H1 (cell line): ENCODE data around the gene KRTAP5-4. TPM values are rescaled to one million over a fixed set of nuclear protein-coding genes. Genes with fewer than 3 reads are reported as not detected.
A peak's percentile ranks its signal among the peaks of the same experiment; 100 is the strongest.

Source experiments
- BRCA1 ChIP-seq: IDR thresholded peaks from 2 replicates; pipeline ENCODE4 v1.6.1; 2012; ENCODE audit warnings: low read depth, low read length, improper control_type of control experiment
- CBX8 ChIP-seq: fragments of 300-800, 300-1000 bp; sonication (generic); IDR thresholded peaks from 2 replicates; pipeline ENCODE4 v1.7.1; 2016; ENCODE audit warnings: low read depth, low read length, borderline replicate concordance
- CTCF ChIP-seq, 3 experiments: IDR thresholded peaks; 1 replicate in 2 of 3; 2 replicates in 1 of 3; pipeline versions ENCODE4 v1.5.1 to v1.6.1; 2011; ENCODE audit warnings: low read length in 3 of 3, mild to moderate bottlenecking in 3 of 3, inconsistent platforms in 2 of 3, low read depth in 1 of 3, moderate library complexity in 1 of 3; ENCODE audit not compliant: insufficient read depth in 1 of 3; ENCODE audit errors: control extremely low read depth in 1 of 3
- E2F6 ChIP-seq: IDR thresholded peaks from 2 replicates; pipeline ENCODE4 v1.6.1; 2012; ENCODE audit warnings: inconsistent platforms
- HDAC6 ChIP-seq: IDR thresholded peaks from one replicate; pipeline ENCODE4 v1.7.1; 2012; ENCODE audit warnings: low read depth, mild to moderate bottlenecking, inconsistent platforms, low read length, moderate library complexity
- SIRT6 ChIP-seq: IDR thresholded peaks from one replicate; pipeline ENCODE4 v1.7.1; 2012; ENCODE audit warnings: low read length, inconsistent platforms
- SRF ChIP-seq: IDR thresholded peaks from 2 replicates; pipeline ENCODE4 v1.6.1; 2011; ENCODE audit warnings: mild to moderate bottlenecking, low read depth, low read length, moderate library complexity
- ZNF274 ChIP-seq: IDR thresholded peaks from 2 replicates; pipeline ENCODE4 v1.7.0; 2012; ENCODE audit warnings: low read length, borderline replicate concordance; ENCODE audit errors: extremely low read depth
- polyA plus RNA-seq, 7 experiments: library from polyadenylated mRNA; depleted of rRNA in 3 of 7; stranded (reverse) in 5 of 7; unstranded in 2 of 7; fragments of >200 nt in 5 of 7; fragments of 200-250 nt in 2 of 7; gene quantifications; 1 replicate in 5 of 7; 2 replicates in 1 of 7; 4 replicates in 1 of 7; pipeline versions ENCODE4 v1.2.1 to v1.2.3, GENCODE V29; 2011 to 2013; ENCODE audit warnings: missing spikeins in 2 of 7, mixed read lengths in 2 of 7
- total RNA-seq: library from RNA; stranded (reverse); fragmentation: NEBNext Ultra II Directional; extraction: Animal tissue kit (Norgen Biotek cat#: 25700); gene quantifications from 2 replicates; pipeline ENCODE4 v1.2.1, GENCODE V29; 2021

KRTAP5-4 gene
- total and polyA plus RNA-seq, 2 of the 8 experiments (the other 6 are each of a cell fraction or from before 2014, with no cell fraction given) = not detected

GRCh38 chr11:1628506-1629325 is 6.8 kb upstream of the KRTAP5-4 start (continued):
- no peak for TF ChIP-seq ZNF274
- no peak for TF ChIP-seq BRCA1
- no peak for TF ChIP-seq SIRT6
- TF ChIP-seq CTCF (IDR thresholded peaks at IDR 0.05; ENCODE audit: control extremely low read depth in 1 of 3, insufficient read depth in 1 of 3, low read depth in 1 of 3, low read length in 3 of 3) = peak; percentile 90 to 100 (median 98)
- no peak for TF ChIP-seq E2F6
- no peak for TF ChIP-seq HDAC6
- no peak for TF ChIP-seq CBX8
- no peak for TF ChIP-seq SRF
